ENCODE results near the gene LMTK2. TPM values are rescaled to one million over a fixed set of nuclear protein-coding genes. Genes with fewer than 3 reads are reported as not detected.

The LMTK2 gene
- total RNA-seq, 1 donor from 2014 or later, result 32.5 TPM

DNA sequence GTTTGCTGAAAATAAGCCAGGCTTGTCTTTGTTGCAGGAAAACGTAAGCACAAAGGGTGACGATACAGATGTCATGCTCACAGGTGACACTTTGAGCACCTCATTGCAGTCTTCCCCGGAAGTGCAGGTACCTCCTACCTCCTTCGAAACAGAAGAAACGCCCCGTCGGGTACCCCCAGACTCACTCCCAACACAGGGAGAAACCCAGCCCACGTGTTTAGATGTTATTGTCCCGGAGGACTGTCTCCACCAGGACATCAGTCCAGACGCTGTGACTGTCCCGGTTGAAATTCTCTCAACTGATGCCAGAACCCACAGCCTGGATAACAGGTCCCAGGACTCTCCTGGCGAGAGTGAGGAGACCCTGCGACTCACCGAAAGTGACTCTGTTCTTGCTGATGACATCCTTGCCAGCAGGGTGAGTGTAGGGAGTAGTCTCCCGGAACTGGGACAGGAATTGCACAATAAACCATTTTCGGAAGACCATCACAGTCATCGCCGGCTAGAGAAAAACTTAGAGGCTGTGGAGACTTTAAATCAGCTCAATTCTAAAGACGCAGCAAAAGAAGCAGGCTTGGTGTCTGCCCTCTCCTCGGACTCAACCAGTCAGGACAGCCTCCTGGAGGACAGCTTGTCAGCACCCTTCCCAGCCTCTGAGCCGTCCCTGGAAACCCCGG, 86.3 kb downstream of the LMTK2 start:
- Mint-ChIP-seq H3K9me3 (ENCODE audit: unreplicated experiment) (no peaks in the 10 kb centered on the region), H3K4me3 (ENCODE audit: unreplicated experiment) (no peak overlapping the region), H3K4me1 (ENCODE audit: unreplicated experiment) (peaks cover 13% of the 10 kb centered on the region), H3K36me3 (ENCODE audit: low read depth, unreplicated experiment) (peaks cover 40% of the 10 kb centered on the region), H3K27me3 (ENCODE audit: unreplicated experiment) (peaks cover 2% of the 10 kb centered on the region), H3K27ac (ENCODE audit: unreplicated experiment) (no peak overlapping the region)
- DNase-seq (ENCODE audit: low spot score), result no peak
- TF ChIP-seq, protein P1, sequence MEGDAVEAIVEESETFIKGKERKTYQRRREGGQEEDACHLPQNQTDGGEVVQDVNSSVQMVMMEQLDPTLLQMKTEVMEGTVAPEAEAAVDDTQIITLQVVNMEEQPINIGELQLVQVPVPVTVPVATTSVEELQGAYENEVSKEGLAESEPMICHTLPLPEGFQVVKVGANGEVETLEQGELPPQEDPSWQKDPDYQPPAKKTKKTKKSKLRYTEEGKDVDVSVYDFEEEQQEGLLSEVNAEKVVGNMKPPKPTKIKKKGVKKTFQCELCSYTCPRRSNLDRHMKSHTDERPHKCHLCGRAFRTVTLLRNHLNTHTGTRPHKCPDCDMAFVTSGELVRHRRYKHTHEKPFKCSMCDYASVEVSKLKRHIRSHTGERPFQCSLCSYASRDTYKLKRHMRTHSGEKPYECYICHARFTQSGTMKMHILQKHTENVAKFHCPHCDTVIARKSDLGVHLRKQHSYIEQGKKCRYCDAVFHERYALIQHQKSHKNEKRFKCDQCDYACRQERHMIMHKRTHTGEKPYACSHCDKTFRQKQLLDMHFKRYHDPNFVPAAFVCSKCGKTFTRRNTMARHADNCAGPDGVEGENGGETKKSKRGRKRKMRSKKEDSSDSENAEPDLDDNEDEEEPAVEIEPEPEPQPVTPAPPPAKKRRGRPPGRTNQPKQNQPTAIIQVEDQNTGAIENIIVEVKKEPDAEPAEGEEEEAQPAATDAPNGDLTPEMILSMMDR (IDR thresholded peaks at IDR 0.05; ENCODE audit: unreplicated experiment), result no peak

DNA sequence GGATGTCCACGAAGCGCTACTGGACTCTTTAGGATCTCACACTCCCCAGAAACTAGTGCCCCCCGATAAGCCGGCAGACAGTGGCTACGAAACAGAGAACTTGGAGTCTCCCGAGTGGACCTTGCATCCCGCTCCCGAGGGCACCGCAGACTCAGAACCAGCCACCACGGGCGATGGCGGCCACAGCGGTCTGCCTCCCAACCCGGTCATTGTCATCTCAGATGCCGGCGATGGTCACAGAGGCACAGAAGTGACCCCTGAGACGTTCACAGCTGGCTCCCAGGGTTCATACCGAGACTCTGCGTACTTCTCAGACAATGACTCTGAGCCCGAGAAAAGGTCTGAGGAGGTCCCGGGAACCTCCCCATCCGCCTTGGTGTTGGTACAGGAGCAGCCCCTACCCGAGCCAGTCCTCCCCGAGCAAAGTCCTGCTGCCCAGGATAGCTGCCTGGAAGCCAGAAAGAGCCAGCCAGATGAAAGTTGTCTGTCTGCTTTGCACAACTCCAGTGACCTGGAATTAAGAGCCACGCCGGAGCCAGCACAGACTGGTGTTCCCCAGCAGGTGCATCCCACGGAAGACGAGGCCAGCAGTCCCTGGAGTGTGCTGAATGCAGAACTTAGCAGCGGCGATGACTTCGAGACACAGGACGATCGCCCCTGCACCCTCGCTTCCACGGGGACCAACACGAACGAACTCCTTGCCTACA, 87.0 kb downstream of the LMTK2 start:
- TF ChIP-seq, protein P1 (IDR thresholded peaks at IDR 0.05; ENCODE audit: unreplicated experiment), result no peak
- no peak overlapping the region for H3K27ac Mint-ChIP-seq (ENCODE audit: unreplicated experiment)

DNA sequence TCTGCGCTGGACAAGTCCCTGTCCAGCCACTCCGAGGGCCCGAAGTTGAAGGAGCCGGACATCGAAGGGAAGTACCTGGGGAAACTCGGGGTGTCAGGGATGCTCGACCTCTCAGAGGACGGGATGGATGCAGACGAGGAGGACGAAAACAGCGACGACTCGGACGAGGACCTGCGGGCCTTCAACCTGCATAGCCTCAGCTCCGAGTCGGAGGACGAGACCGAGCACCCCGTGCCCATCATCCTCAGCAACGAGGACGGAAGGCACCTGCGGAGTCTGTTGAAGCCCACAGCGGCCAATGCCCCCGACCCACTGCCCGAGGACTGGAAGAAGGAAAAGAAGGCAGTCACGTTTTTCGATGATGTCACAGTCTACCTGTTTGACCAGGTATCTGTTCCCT, 87.5 kb downstream of the LMTK2 start:
- H3K27me3 Mint-ChIP-seq (ENCODE audit: unreplicated experiment), result peaks cover 2% of the 10 kb centered on the region
- H3K4me3 Mint-ChIP-seq (ENCODE audit: unreplicated experiment), result peak overlapping the region; percentile 47
- no peak for DNase-seq (ENCODE audit: low spot score)
- H3K36me3 Mint-ChIP-seq (ENCODE audit: low read depth, unreplicated experiment), result peaks cover 31% of the 10 kb centered on the region
- no peaks in the 10 kb centered on the region for H3K9me3 Mint-ChIP-seq (ENCODE audit: unreplicated experiment)
- TF ChIP-seq, protein P1 (IDR thresholded peaks at IDR 0.05; ENCODE audit: unreplicated experiment), result no peak
- peaks cover 7% of the 10 kb centered on the region for H3K4me1 Mint-ChIP-seq (ENCODE audit: unreplicated experiment)
- H3K27ac Mint-ChIP-seq (ENCODE audit: unreplicated experiment), result no peak overlapping the region

More for the DNA sequence above, 87.0 kb downstream of the LMTK2 start:
- peaks cover 36% of the 10 kb centered on the region for H3K36me3 Mint-ChIP-seq (ENCODE audit: low read depth, unreplicated experiment)
- no peaks in the 10 kb centered on the region for H3K9me3 Mint-ChIP-seq (ENCODE audit: unreplicated experiment)
- DNase-seq (ENCODE audit: low spot score), result no peak
- peaks cover 13% of the 10 kb centered on the region for H3K4me1 Mint-ChIP-seq (ENCODE audit: unreplicated experiment)
- no peak overlapping the region for H3K4me3 Mint-ChIP-seq (ENCODE audit: unreplicated experiment)
- peaks cover 2% of the 10 kb centered on the region for H3K27me3 Mint-ChIP-seq (ENCODE audit: unreplicated experiment)

DNA sequence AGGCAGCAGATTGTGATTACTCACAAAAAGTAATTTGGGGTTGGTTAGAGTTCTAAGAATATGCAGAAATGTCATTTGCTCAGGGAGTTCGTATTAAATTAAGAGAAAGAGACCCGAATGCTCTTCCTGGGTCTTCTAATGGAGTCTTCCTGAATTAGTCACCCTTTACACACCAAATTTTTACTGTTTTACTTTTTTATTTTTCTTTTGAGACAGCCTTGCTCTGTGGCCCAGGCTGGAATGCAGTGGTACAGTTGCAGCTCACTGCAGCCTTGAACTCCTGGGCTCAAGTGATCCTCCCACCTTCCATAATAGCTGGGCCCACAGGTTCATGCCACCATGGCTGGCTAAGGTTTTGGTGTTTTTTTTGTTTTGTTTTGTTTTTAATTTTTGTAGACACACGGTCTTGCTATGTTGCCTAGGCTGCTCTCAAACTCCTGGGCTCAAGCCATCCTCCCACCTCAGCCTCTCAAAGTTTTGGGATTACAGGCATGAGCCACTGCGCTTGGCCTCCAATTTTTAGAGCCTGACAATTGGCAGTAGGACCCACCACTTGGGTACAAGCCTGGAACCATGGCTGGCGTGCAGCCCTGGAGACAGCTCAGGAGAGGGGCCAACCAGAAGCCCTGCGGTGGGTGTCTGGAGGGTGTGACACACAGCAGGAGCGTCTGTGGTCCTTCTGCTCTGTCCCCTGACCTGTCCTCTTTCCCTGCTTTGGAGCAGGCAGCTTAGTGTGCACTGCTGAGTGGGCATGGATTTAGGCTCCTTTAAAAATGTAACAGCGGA, 88.2 kb downstream of the LMTK2 start:
- H3K27me3 Mint-ChIP-seq (ENCODE audit: unreplicated experiment), result peaks cover 2% of the 10 kb centered on the region
- no peak overlapping the region for H3K27ac Mint-ChIP-seq (ENCODE audit: unreplicated experiment)
- H3K4me1 Mint-ChIP-seq (ENCODE audit: unreplicated experiment), result peaks cover under 1% of the 10 kb centered on the region
- DNase-seq (ENCODE audit: low spot score), result no peak
- peaks cover 24% of the 10 kb centered on the region for H3K36me3 Mint-ChIP-seq (ENCODE audit: low read depth, unreplicated experiment)
- TF ChIP-seq, protein P1 (IDR thresholded peaks at IDR 0.05; ENCODE audit: unreplicated experiment), result no peak
- H3K9me3 Mint-ChIP-seq (ENCODE audit: unreplicated experiment), result no peaks in the 10 kb centered on the region
- peak overlapping the region; percentile 47 for H3K4me3 Mint-ChIP-seq (ENCODE audit: unreplicated experiment)
